ENCODE data around the gene RAB39B. TPM values are rescaled to one million over a fixed set of nuclear protein-coding genes. Genes with fewer than 3 reads are reported as not detected.
"Not testable (repeated sequence)": the region's sequence is repeated elsewhere in the genome, so short reads cannot be mapped to it uniquely, and the experiment has no call there.

The RAB39B gene
- total RNA-seq, 1 experiment from 2014 or later: 2.0 TPM

- no peak overlapping the region for H3K27ac ChIP-seq (ENCODE audit: low read length)
- no peaks in the 10 kb centered on the region for H3K36me3 ChIP-seq (ENCODE audit: control insufficient read depth, insufficient read depth, low read length)
- H3K4me1 ChIP-seq (ENCODE audit: control insufficient read depth, insufficient read depth, low read length): no peaks in the 10 kb centered on the region
- no TSS peak for BruUV-seq (replicated peaks)
- intact Hi-C loops (cut with micrococcal nuclease; ENCODE audit: unreplicated experiment) (no loop called here), in situ Hi-C loops (cut with HindIII; ENCODE audit: low pct_unique_long_range_greater_than_20kb, low sequenced_read_pairs) (no loop called here)
- DNase-seq (ENCODE audit: low read depth, low spot score) (no peak), ATAC-seq (no peak)
- POLR2A ChIA-PET: no interaction called here
- TF ChIP-seq, protein P1, sequence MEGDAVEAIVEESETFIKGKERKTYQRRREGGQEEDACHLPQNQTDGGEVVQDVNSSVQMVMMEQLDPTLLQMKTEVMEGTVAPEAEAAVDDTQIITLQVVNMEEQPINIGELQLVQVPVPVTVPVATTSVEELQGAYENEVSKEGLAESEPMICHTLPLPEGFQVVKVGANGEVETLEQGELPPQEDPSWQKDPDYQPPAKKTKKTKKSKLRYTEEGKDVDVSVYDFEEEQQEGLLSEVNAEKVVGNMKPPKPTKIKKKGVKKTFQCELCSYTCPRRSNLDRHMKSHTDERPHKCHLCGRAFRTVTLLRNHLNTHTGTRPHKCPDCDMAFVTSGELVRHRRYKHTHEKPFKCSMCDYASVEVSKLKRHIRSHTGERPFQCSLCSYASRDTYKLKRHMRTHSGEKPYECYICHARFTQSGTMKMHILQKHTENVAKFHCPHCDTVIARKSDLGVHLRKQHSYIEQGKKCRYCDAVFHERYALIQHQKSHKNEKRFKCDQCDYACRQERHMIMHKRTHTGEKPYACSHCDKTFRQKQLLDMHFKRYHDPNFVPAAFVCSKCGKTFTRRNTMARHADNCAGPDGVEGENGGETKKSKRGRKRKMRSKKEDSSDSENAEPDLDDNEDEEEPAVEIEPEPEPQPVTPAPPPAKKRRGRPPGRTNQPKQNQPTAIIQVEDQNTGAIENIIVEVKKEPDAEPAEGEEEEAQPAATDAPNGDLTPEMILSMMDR (IDR thresholded peaks at IDR 0.05): no peak
- TF ChIP-seq SIN3A (IDR thresholded peaks at IDR 0.05; ENCODE audit: borderline replicate concordance, insufficient read depth, low read depth, low read length) (no peak), POLR2AphosphoS5 (IDR thresholded peaks at IDR 0.05; ENCODE audit: low read depth, low read length) (no peak), TCF7L2 (IDR thresholded peaks at IDR 0.05; ENCODE audit: low read depth, low read length) (no peak)
- TF ChIP-seq, protein P2, sequence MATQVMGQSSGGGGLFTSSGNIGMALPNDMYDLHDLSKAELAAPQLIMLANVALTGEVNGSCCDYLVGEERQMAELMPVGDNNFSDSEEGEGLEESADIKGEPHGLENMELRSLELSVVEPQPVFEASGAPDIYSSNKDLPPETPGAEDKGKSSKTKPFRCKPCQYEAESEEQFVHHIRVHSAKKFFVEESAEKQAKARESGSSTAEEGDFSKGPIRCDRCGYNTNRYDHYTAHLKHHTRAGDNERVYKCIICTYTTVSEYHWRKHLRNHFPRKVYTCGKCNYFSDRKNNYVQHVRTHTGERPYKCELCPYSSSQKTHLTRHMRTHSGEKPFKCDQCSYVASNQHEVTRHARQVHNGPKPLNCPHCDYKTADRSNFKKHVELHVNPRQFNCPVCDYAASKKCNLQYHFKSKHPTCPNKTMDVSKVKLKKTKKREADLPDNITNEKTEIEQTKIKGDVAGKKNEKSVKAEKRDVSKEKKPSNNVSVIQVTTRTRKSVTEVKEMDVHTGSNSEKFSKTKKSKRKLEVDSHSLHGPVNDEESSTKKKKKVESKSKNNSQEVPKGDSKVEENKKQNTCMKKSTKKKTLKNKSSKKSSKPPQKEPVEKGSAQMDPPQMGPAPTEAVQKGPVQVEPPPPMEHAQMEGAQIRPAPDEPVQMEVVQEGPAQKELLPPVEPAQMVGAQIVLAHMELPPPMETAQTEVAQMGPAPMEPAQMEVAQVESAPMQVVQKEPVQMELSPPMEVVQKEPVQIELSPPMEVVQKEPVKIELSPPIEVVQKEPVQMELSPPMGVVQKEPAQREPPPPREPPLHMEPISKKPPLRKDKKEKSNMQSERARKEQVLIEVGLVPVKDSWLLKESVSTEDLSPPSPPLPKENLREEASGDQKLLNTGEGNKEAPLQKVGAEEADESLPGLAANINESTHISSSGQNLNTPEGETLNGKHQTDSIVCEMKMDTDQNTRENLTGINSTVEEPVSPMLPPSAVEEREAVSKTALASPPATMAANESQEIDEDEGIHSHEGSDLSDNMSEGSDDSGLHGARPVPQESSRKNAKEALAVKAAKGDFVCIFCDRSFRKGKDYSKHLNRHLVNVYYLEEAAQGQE (IDR thresholded peaks at IDR 0.05; ENCODE audit: insufficient read depth in 1 of 2, low read depth in 2 of 2, low read length in 1 of 2): no peak
- no peaks in the 10 kb centered on the region; the same call in 1 of the 2 replicates for H3K9me3 ChIP-seq (ENCODE audit: control insufficient read depth, insufficient read depth, low read depth, low read length)
- H3K27me3 ChIP-seq (ENCODE audit: control insufficient read depth, insufficient read depth, low read length): no peaks in the 10 kb centered on the region
- CTCF ChIA-PET: no interaction called here
- H3K4me3 ChIP-seq (ENCODE audit: low read depth in 2 of 2, low read length in 2 of 2): no peak overlapping the region
These were observed 6.7 kb upstream of the RAB39B start for GRCh38 chrX:155270969-155271368.

DNA sequence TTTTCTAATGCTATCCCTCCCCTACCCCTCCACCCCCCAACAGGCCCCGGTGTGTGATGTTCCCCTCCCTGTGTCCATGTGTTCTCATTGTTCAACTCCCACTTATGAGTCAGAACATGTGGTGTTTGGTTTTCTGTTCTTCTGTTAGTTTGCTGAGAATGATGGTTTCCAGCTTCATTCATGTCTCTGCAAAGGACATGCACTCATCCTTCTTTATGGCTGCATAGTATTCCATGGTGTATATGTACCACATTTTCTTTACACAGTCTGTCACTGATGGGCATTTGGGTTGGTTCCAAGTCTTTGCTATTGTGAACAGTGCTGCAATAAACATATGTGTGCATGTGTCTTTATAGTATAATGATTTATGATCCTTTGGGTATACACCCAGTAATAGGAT, 3.7 kb upstream of the RAB39B start:
- in situ Hi-C loops (cut with HindIII; ENCODE audit: low pct_unique_long_range_greater_than_20kb, low sequenced_read_pairs); POLR2A ChIA-PET: not testable (repeated sequence)

DNA sequence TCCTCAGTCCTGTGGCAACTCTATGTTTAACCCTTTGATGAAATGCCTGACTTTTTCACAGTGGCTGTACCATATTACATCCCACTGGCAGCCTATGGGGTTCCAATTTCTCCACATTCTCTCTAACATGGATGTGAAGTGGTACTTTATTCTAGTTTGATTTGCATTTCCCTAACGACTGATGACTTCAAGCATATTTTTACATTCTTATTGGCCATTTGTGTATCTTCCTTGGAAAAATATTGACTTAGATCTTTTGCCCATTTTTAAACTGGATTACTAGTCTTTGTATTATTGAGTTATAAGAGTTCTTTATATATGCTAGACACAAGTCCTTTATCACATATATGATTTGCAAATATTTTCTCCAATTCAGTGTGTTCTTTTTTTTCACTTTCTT, 2.1 kb upstream of the RAB39B start:
- ATAC-seq (no peak), DNase-seq (ENCODE audit: low read depth, low spot score) (no peak)
- peaks cover 5% of the 10 kb centered on the region for H3K4me1 ChIP-seq (ENCODE audit: control insufficient read depth, insufficient read depth, low read length)
- BruUV-seq (replicated peaks): no TSS peak
- H3K27ac ChIP-seq (ENCODE audit: low read length): no peak overlapping the region
- no peaks in the 10 kb centered on the region for H3K36me3 ChIP-seq (ENCODE audit: control insufficient read depth, insufficient read depth, low read length)
- no peaks in the 10 kb centered on the region; the same call in 1 of the 2 replicates for H3K9me3 ChIP-seq (ENCODE audit: control insufficient read depth, insufficient read depth, low read depth, low read length)
- CTCF ChIA-PET: no interaction called here
- intact Hi-C loops (cut with micrococcal nuclease; ENCODE audit: unreplicated experiment): no loop called here
- in situ Hi-C loops (cut with HindIII; ENCODE audit: low pct_unique_long_range_greater_than_20kb, low sequenced_read_pairs): no loop called here
- POLR2A ChIA-PET: no interaction called here
- TF ChIP-seq, protein P1 (IDR thresholded peaks at IDR 0.05): no peak
- no peak for TF ChIP-seq TCF7L2 (IDR thresholded peaks at IDR 0.05; ENCODE audit: low read depth, low read length)
- TF ChIP-seq SIN3A (IDR thresholded peaks at IDR 0.05; ENCODE audit: borderline replicate concordance, insufficient read depth, low read depth, low read length): no peak
- no peak for TF ChIP-seq POLR2AphosphoS5 (IDR thresholded peaks at IDR 0.05; ENCODE audit: low read depth, low read length)
- TF ChIP-seq, protein P2 (IDR thresholded peaks at IDR 0.05; ENCODE audit: insufficient read depth in 1 of 2, low read depth in 2 of 2, low read length in 1 of 2): no peak
- no peak overlapping the region for H3K4me3 ChIP-seq (ENCODE audit: low read depth in 2 of 2, low read length in 2 of 2)
- no peaks in the 10 kb centered on the region; the same call in 1 of the 2 replicates for H3K27me3 ChIP-seq (ENCODE audit: control insufficient read depth, insufficient read depth, low read length)

More for the DNA sequence above, 3.7 kb upstream of the RAB39B start:
- intact Hi-C loops (cut with micrococcal nuclease; ENCODE audit: unreplicated experiment); DNase-seq (ENCODE audit: low read depth, low spot score); ATAC-seq; H3K4me1 ChIP-seq (ENCODE audit: control insufficient read depth, insufficient read depth, low read length); BruUV-seq (replicated peaks); H3K4me3 ChIP-seq (ENCODE audit: low read depth in 2 of 2, low read length in 2 of 2); H3K9me3 ChIP-seq (ENCODE audit: control insufficient read depth, insufficient read depth, low read depth, low read length); H3K27me3 ChIP-seq (ENCODE audit: control insufficient read depth, insufficient read depth, low read length); CTCF ChIA-PET; H3K27ac ChIP-seq (ENCODE audit: low read length); H3K36me3 ChIP-seq (ENCODE audit: control insufficient read depth, insufficient read depth, low read length): not testable (repeated sequence)

All from Panc1 (cell line).